H1 (cell line): ENCODE results near the gene PRKAB1. TPM values are rescaled to one million over a fixed set of nuclear protein-coding genes. Genes with fewer than 3 reads are reported as not detected.

Experiments used
- CTCF ChIA-PET: fragments of 300-600 bp; sonication (Branson Sonifier 250); formaldehyde crosslinking; loops from one replicate; lab custom pipeline; 2021; ENCODE audit not compliant: partially characterized antibody; lab: Charles Lee
- POLR2A ChIA-PET: fragments of 300-600 bp; sonication (Branson Sonifier 250); formaldehyde crosslinking; loops from one replicate; lab custom pipeline; 2021; ENCODE audit warnings: inconsistent platforms; ENCODE audit not compliant: partially characterized antibody; lab: Charles Lee
- DNase-seq, 2 experiments: peaks; one replicate each; pipeline versions ENCODE4 v3.0.0 to v3.0.0-alpha.2; 2010 to 2022; ENCODE audit warnings: low spot score in 2 of 2, low read depth in 1 of 2, mixed read lengths in 1 of 2
- FAIRE-seq: peaks from 2 replicates; lab custom pipeline; 2011; peaks lifted over from hg19 to GRCh38; lab: Jason Lieb, UNC
- H2AFZ ChIP-seq: 2 replicates; pipeline ENCODE4 v1.8.1; 2012; ENCODE audit warnings: low read length, inconsistent platforms
- H2AK5ac ChIP-seq: 2 replicates; pipeline ENCODE4 v1.6.1; 2013; ENCODE audit warnings: low read depth, low read length
- H2BK120ac ChIP-seq: replicated peaks from 2 replicates; pipeline ENCODE3; 2013; ENCODE audit warnings: low read depth, low read length, inconsistent platforms
- H2BK12ac ChIP-seq: 2 replicates; pipeline ENCODE4 v1.6.1; 2013; ENCODE audit warnings: low read depth, low read length
- H2BK15ac ChIP-seq: 2 replicates; pipeline ENCODE4 v1.6.1; 2013; ENCODE audit warnings: low read length
- H2BK20ac ChIP-seq: 2 replicates; pipeline ENCODE4 v1.6.1; 2013; ENCODE audit warnings: low read length
- H2BK5ac ChIP-seq: 2 replicates; pipeline ENCODE4 v1.6.1; 2013; ENCODE audit warnings: low read depth, low read length
- H3K14ac ChIP-seq: 2 replicates; pipeline ENCODE4 v1.6.1; 2013; ENCODE audit warnings: inconsistent platforms; ENCODE audit not compliant: insufficient read length
- H3K18ac ChIP-seq: 2 replicates; pipeline ENCODE4 v1.6.1; 2013; ENCODE audit warnings: low read length; ENCODE audit errors: extremely low read depth
- H3K23ac ChIP-seq: 2 replicates; pipeline ENCODE4 v1.6.1; 2013; ENCODE audit warnings: inconsistent platforms; ENCODE audit not compliant: insufficient read length
- H3K23me2 ChIP-seq: 2 replicates; pipeline ENCODE4 v1.6.1; 2013; ENCODE audit warnings: low read depth, low read length
- H3K27ac ChIP-seq: 2 replicates; pipeline ENCODE4 v1.6.1; 2011; ENCODE audit warnings: low read depth, low read length, inconsistent platforms
- H3K27me3 ChIP-seq, 4 experiments: replicated peaks in 1 of 4; 1 replicate in 1 of 4; 2 replicates in 3 of 4; pipeline versions ENCODE4 v1.6.1 to v1.8.1; 2011 to 2013; ENCODE audit warnings: low read length in 3 of 4, mild to moderate bottlenecking in 3 of 4, inconsistent platforms in 2 of 4, mixed read lengths in 2 of 4, moderate library complexity in 1 of 4; ENCODE audit not compliant: control insufficient read depth in 3 of 4, insufficient read depth in 3 of 4; ENCODE audit errors: extremely low read depth in 1 of 4
- H3K36me3 ChIP-seq, 4 experiments: 2 replicates each; pipeline versions ENCODE4 v1.6.1 to v1.8.1; 2011 to 2013; ENCODE audit warnings: mild to moderate bottlenecking in 4 of 4, low read length in 3 of 4, moderate library complexity in 2 of 4, control low read depth in 1 of 4, inconsistent platforms in 1 of 4; ENCODE audit not compliant: insufficient read depth in 4 of 4, control insufficient read depth in 2 of 4
- H3K4ac ChIP-seq: replicated peaks from 2 replicates; pipeline ENCODE3; 2013; ENCODE audit warnings: low read length, low read depth, mixed read lengths, inconsistent platforms; ENCODE audit not compliant: insufficient read length
- H3K4me1 ChIP-seq, 4 experiments: replicated peaks in 1 of 4; 1 replicate in 1 of 4; 2 replicates in 3 of 4; pipeline versions ENCODE4 v1.6.1 to v1.8.1; 2011 to 2013; ENCODE audit warnings: low read length in 3 of 4, inconsistent platforms in 2 of 4, mixed read lengths in 1 of 4; ENCODE audit not compliant: insufficient read depth in 4 of 4, control insufficient read depth in 3 of 4
- H3K4me2 ChIP-seq, 2 experiments: 2 replicates each; pipeline versions ENCODE4 v1.6.1 to v1.8.1; 2011 to 2013; ENCODE audit warnings: low read depth in 2 of 2, low read length in 2 of 2, control low read depth in 1 of 2, inconsistent platforms in 1 of 2, mild to moderate bottlenecking in 1 of 2; ENCODE audit not compliant: insufficient read depth in 1 of 2
- H3K4me3 ChIP-seq, 4 experiments: fragments of 200-600, 300-600 bp in 1 of 4; sonication (generic), shearing (Covaris generic), sonication (Bioruptor Twin) in 1 of 4; 2 replicates each; pipeline versions ENCODE4 v1.5.1 to v1.8.1; 2011 to 2016; ENCODE audit warnings: low read length in 4 of 4, low read depth in 3 of 4, control low read depth in 2 of 4, inconsistent platforms in 2 of 4, mild to moderate bottlenecking in 2 of 4, mixed read lengths in 1 of 4, moderate library complexity in 1 of 4; ENCODE audit not compliant: insufficient read depth in 2 of 4; ENCODE audit errors: extremely low read depth in 1 of 4
- H3K56ac ChIP-seq: replicated peaks from 2 replicates; pipeline ENCODE3; 2013; ENCODE audit warnings: low read depth, mild to moderate bottlenecking, mixed read lengths, low read length, inconsistent platforms; ENCODE audit not compliant: insufficient read length
- H3K79me1 ChIP-seq: 2 replicates; pipeline ENCODE4 v1.6.1; 2013; ENCODE audit warnings: low read depth, low read length, control low read depth
- H3K79me2 ChIP-seq, 2 experiments: 2 replicates each; pipeline versions ENCODE4 v1.6.1 to v1.8.1; 2012 to 2013; ENCODE audit warnings: low read length in 2 of 2, mild to moderate bottlenecking in 2 of 2, inconsistent platforms in 1 of 2; ENCODE audit not compliant: insufficient read depth in 2 of 2, control insufficient read depth in 1 of 2
- H3K9ac ChIP-seq, 4 experiments: replicated peaks in 1 of 4; 1 replicate in 1 of 4; 2 replicates in 3 of 4; pipeline versions ENCODE4 v1.6.1 to v1.8.1; 2011 to 2013; ENCODE audit warnings: low read depth in 3 of 4, low read length in 3 of 4, control low read depth in 2 of 4, mild to moderate bottlenecking in 2 of 4, moderate library complexity in 2 of 4, inconsistent platforms in 1 of 4; ENCODE audit errors: extremely low read depth in 1 of 4
- H3K9me3 ChIP-seq, 2 experiments: 2 replicates each; pipeline versions ENCODE4 v1.6.1 to v1.8.1; 2012 to 2013; ENCODE audit warnings: mild to moderate bottlenecking in 2 of 2, moderate library complexity in 2 of 2, control low read depth in 1 of 2, inconsistent platforms in 1 of 2, low read depth in 1 of 2, low read length in 1 of 2, mixed read lengths in 1 of 2; ENCODE audit not compliant: insufficient read depth in 2 of 2
- H4K20me1 ChIP-seq, 2 experiments: replicated peaks in 1 of 2; 2 replicates each; pipeline versions ENCODE3 to v1.8.1; 2011 to 2013; ENCODE audit warnings: inconsistent platforms in 2 of 2, low read length in 2 of 2, mild to moderate bottlenecking in 1 of 2; ENCODE audit not compliant: insufficient read depth in 2 of 2, control insufficient read depth in 1 of 2
- H4K5ac ChIP-seq: 2 replicates; pipeline ENCODE4 v1.6.1; 2013; ENCODE audit warnings: low read length, low read depth, mixed read lengths, inconsistent platforms; ENCODE audit not compliant: insufficient read length
- H4K8ac ChIP-seq: 2 replicates; pipeline ENCODE4 v1.8.0; 2013; ENCODE audit warnings: mild to moderate bottlenecking, moderate library complexity, low read length, inconsistent platforms; ENCODE audit not compliant: insufficient read depth; ENCODE audit errors: extremely low read depth
- H4K91ac ChIP-seq: replicated peaks from 2 replicates; pipeline ENCODE3; 2013; ENCODE audit warnings: low read length, mixed read lengths, inconsistent platforms; ENCODE audit not compliant: insufficient read length
- BRCA1 ChIP-seq: IDR thresholded peaks from 2 replicates; pipeline ENCODE4 v1.6.1; 2012; ENCODE audit warnings: low read depth, low read length, improper control_type of control experiment
- CBX8 ChIP-seq: fragments of 300-800, 300-1000 bp; sonication (generic); IDR thresholded peaks from 2 replicates; pipeline ENCODE4 v1.7.1; 2016; ENCODE audit warnings: low read depth, low read length, borderline replicate concordance
- CHD1 ChIP-seq: IDR thresholded peaks from 2 replicates; pipeline ENCODE4 v1.6.1; 2012; ENCODE audit warnings: low read depth, low read length, improper control_type of control experiment
- CHD2 ChIP-seq: IDR thresholded peaks from 2 replicates; pipeline ENCODE4 v1.6.1; 2012; ENCODE audit warnings: low read length, improper control_type of control experiment
- JUND ChIP-seq: IDR thresholded peaks from 2 replicates; pipeline ENCODE4 v1.6.1; 2011; ENCODE audit warnings: mild to moderate bottlenecking, improper control_type of control experiment, low read length
- PHF8 ChIP-seq: fragments of 200-600 bp; sonication (generic); conservative IDR thresholded peaks from 2 replicates; pipeline ENCODE4 v1.7.1; 2012; ENCODE audit warnings: low read depth, mild to moderate bottlenecking, inconsistent platforms, low read length, moderate library complexity
- RXRA ChIP-seq: IDR thresholded peaks from 2 replicates; pipeline ENCODE4 v1.6.1; 2011; ENCODE audit warnings: low read depth, mild to moderate bottlenecking, low read length, moderate library complexity; ENCODE audit not compliant: insufficient read depth
- SIX5 ChIP-seq: IDR thresholded peaks from 2 replicates; pipeline ENCODE4 v1.6.1; 2011; ENCODE audit warnings: mild to moderate bottlenecking, low read depth, low read length
- TCF12 ChIP-seq: IDR thresholded peaks from 2 replicates; pipeline ENCODE4 v1.6.1; 2011; ENCODE audit warnings: low read depth, mild to moderate bottlenecking, low read length
- WGBS, 2 experiments: shearing (Covaris generic) in 1 of 2; methylation state at CpG; one replicate each; pipeline versions ENCODE4 v1.1.6 to v1.1.7; 2013 to 2015; ENCODE audit warnings: low lambda C conversion rate in 2 of 2, mixed read lengths in 2 of 2, inconsistent platforms in 1 of 2, low coverage in 1 of 2, missing lambda C conversion rate in 1 of 2; ENCODE audit not compliant: insufficient replicate concordance in 2 of 2, insufficient coverage in 1 of 2, insufficient read length in 1 of 2; ENCODE audit errors: extremely low coverage in 1 of 2, missing lambda C conversion rate in 1 of 2; 5-methylcytosine and 5-hydroxymethylcytosine counted together
- polyA plus RNA-seq, 7 experiments: library from polyadenylated mRNA; depleted of rRNA in 3 of 7; stranded (reverse) in 5 of 7; unstranded in 2 of 7; fragments of >200 nt in 5 of 7; fragments of 200-250 nt in 2 of 7; gene quantifications; 1 replicate in 5 of 7; 2 replicates in 1 of 7; 4 replicates in 1 of 7; pipeline versions ENCODE4 v1.2.1 to v1.2.3, GENCODE V29; 2011 to 2013; ENCODE audit warnings: missing spikeins in 2 of 7, mixed read lengths in 2 of 7
- total RNA-seq: library from RNA; stranded (reverse); fragmentation: NEBNext Ultra II Directional; extraction: Animal tissue kit (Norgen Biotek cat#: 25700); gene quantifications from 2 replicates; pipeline ENCODE4 v1.2.1, GENCODE V29; 2021
- TF ChIP-seq, protein P1 (sequence below): IDR thresholded peaks from 2 replicates; pipeline ENCODE4 v1.6.1; 2012; ENCODE audit warnings: low read length, inconsistent platforms

Gene PRKAB1
- total and polyA plus RNA-seq, 2 of the 8 experiments (the other 6 are each of a cell fraction or from before 2014, with no cell fraction given), result 24.0 to 32.1 TPM

- Histone ChIP-seq H2BK15ac (no peak overlapping the region), H3K4me1 (peaks cover 0 to 5% (median 4%) of the 10 kb centered on the region in 4 experiments; a peak in 4 of 7 replicates), H3K27ac (no peak overlapping the region), H2AK5ac (no peak overlapping the region), H3K9me3 (no peaks in the 10 kb centered on the region), H3K9ac (no peak overlapping the region), H3K4me2 (no peak overlapping the region), H4K8ac (no peak overlapping the region), H3K36me3 (peaks cover 9 to 51% (median 19%) of the 10 kb centered on the region in 4 experiments), H4K91ac (no peak overlapping the region), H2AFZ (no peak overlapping the region), H3K4ac (no peak overlapping the region), H3K18ac (no peak overlapping the region), H4K5ac (no peak overlapping the region), H3K27me3 (no peaks in the 10 kb centered on the region), H4K20me1 (peaks cover 0 to 2% of the 10 kb centered on the region in 2 experiments), H3K14ac (no peak overlapping the region), H3K23ac (no peak overlapping the region), H3K23me2 (no peaks in the 10 kb centered on the region; the same call in 1 of the 2 replicates), H3K56ac (no peak overlapping the region), H3K79me1 (no peaks in the 10 kb centered on the region), H3K79me2 (no peaks in the 10 kb centered on the region), H2BK120ac (no peak overlapping the region), H2BK12ac (no peak overlapping the region), H2BK20ac (no peak overlapping the region), H3K4me3 (no peak overlapping the region), H2BK5ac (no peak overlapping the region)
- no peak for DNase-seq
- no peak for FAIRE-seq
- ChIA-PET POLR2A (no interaction called here), CTCF (interaction anchor here (0.7 to 0.9 kb wide), 2 partner anchors 75 to 574 kb away, joined by 4 read pairs; no protein-coding TSS in a partner anchor)
- WGBS, 2 experiments, result 92% methylated on average over 7 of the region's 7 CpGs; no CpG with 5 or more reads in 1 of the 2 experiments
- TF ChIP-seq SIX5, result no peak
- TF ChIP-seq CBX8, result no peak
- TF ChIP-seq RXRA, result no peak
- TF ChIP-seq CHD2, result no peak
- no peak for TF ChIP-seq TCF12
- no peak for TF ChIP-seq PHF8
- no peak for TF ChIP-seq CHD1
- TF ChIP-seq, protein P1, sequence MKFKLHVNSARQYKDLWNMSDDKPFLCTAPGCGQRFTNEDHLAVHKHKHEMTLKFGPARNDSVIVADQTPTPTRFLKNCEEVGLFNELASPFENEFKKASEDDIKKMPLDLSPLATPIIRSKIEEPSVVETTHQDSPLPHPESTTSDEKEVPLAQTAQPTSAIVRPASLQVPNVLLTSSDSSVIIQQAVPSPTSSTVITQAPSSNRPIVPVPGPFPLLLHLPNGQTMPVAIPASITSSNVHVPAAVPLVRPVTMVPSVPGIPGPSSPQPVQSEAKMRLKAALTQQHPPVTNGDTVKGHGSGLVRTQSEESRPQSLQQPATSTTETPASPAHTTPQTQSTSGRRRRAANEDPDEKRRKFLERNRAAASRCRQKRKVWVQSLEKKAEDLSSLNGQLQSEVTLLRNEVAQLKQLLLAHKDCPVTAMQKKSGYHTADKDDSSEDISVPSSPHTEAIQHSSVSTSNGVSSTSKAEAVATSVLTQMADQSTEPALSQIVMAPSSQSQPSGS, result no peak
- no peak for TF ChIP-seq JUND
- no peak for TF ChIP-seq BRCA1
Observed at GRCh38 chr12:119705182-119705581, 37.2 kb downstream of the PRKAB1 start.
